BE2C (cell line): ENCODE data around the gene MCU.

ENCODE experiments used
- DNase-seq: peaks from one replicate; pipeline ENCODE4 v3.0.0-alpha.2; 2020
- H3K27me3 ChIP-seq: fragments of 250-450 bp; sonication (Bioruptor Pico); 2 replicates; pipeline ENCODE4 v1.5.1; 2020; ENCODE audit warnings: mild to moderate bottlenecking
- H3K36me3 ChIP-seq: fragments of 250-450 bp; sonication (Bioruptor Pico); 2 replicates; pipeline ENCODE4 v1.5.1; 2020; ENCODE audit warnings: mild to moderate bottlenecking
- H3K4me1 ChIP-seq: fragments of 250-450 bp; sonication (Bioruptor Pico); 2 replicates; pipeline ENCODE4 v1.5.1; 2020
- H3K4me3 ChIP-seq: 2 replicates; pipeline ENCODE4 v1.5.1; 2011; ENCODE audit warnings: low read depth, low read length
- H3K9me3 ChIP-seq: fragments of 250-450 bp; sonication (Bioruptor Pico); 2 replicates; pipeline ENCODE4 v1.5.1; 2020
- TF ChIP-seq, protein P1 (sequence below): IDR thresholded peaks from 2 replicates; pipeline ENCODE4 v1.5.1; 2012; ENCODE audit warnings: mild to moderate bottlenecking, low read depth, low read length

The MCU gene

DNA sequence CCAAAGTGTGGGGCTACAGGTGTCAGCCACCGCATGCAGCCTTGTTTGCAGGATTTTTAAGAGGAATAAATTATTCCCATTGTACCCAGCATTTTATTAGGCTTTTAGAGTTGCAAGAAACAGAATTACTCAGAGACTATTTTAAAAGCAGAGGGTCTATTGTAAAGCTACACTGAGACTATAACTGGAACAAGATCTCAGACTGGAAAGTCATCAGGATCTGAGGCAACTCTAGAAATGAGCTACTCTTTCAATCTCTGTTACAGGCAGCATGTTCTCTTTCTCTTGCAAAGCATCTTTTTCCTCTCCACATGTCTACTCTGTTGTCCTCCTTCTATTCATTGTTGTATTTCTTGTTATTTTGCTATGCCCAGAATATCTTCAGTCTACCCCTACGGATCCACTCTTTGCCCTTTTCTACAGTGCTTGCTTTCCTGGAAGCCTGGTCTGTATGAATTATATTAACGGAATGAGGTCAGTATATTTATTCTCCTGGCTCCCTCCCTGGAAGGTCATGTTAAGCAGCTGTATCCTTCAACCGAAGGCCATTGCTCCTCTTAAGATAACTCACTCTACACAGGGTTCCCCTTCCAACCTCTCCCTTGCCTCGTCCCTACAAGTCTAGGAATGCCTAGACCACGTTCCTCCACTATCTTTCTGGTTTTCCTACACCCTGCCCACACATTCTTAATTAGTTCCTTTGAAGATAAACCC is 38.4 kb upstream of the MCU start:
- H3K27me3 ChIP-seq, result no peaks in the 10 kb centered on the region

DNA sequence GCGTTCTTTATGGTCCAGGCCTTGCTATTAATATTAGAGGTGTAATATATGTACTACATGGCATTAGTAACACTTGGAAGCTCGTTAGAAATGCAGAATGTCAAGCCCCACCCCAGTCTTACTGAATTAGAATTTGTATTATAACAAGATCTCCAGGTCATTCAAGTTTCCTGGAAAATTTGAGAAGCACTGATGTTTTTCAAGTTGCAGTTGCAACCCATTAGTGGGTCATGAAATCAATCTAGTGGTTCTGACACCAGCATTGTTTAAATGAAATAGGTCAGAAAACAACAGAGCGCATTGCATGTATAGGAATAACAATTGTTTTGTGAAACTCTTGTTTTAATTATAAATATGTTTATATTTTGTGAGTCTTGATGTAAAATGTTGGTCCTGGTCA is 37.2 kb upstream of the MCU start:
- Histone ChIP-seq H3K9me3 (no peaks in the 10 kb centered on the region), H3K4me3 (no peak overlapping the region), H3K36me3 (no peaks in the 10 kb centered on the region), H3K27me3 (no peaks in the 10 kb centered on the region), H3K4me1 (no peaks in the 10 kb centered on the region)
- TF ChIP-seq, protein P1, sequence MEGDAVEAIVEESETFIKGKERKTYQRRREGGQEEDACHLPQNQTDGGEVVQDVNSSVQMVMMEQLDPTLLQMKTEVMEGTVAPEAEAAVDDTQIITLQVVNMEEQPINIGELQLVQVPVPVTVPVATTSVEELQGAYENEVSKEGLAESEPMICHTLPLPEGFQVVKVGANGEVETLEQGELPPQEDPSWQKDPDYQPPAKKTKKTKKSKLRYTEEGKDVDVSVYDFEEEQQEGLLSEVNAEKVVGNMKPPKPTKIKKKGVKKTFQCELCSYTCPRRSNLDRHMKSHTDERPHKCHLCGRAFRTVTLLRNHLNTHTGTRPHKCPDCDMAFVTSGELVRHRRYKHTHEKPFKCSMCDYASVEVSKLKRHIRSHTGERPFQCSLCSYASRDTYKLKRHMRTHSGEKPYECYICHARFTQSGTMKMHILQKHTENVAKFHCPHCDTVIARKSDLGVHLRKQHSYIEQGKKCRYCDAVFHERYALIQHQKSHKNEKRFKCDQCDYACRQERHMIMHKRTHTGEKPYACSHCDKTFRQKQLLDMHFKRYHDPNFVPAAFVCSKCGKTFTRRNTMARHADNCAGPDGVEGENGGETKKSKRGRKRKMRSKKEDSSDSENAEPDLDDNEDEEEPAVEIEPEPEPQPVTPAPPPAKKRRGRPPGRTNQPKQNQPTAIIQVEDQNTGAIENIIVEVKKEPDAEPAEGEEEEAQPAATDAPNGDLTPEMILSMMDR, result no peak
- DNase-seq, result no peak

More for the DNA sequence above, 38.4 kb upstream of the MCU start:
- no peaks in the 10 kb centered on the region for H3K36me3 ChIP-seq
- no peak for DNase-seq
- no peak overlapping the region for H3K4me3 ChIP-seq
- H3K4me1 ChIP-seq, result no peaks in the 10 kb centered on the region
- no peaks in the 10 kb centered on the region for H3K9me3 ChIP-seq
- TF ChIP-seq, protein P1, result no peak

DNA sequence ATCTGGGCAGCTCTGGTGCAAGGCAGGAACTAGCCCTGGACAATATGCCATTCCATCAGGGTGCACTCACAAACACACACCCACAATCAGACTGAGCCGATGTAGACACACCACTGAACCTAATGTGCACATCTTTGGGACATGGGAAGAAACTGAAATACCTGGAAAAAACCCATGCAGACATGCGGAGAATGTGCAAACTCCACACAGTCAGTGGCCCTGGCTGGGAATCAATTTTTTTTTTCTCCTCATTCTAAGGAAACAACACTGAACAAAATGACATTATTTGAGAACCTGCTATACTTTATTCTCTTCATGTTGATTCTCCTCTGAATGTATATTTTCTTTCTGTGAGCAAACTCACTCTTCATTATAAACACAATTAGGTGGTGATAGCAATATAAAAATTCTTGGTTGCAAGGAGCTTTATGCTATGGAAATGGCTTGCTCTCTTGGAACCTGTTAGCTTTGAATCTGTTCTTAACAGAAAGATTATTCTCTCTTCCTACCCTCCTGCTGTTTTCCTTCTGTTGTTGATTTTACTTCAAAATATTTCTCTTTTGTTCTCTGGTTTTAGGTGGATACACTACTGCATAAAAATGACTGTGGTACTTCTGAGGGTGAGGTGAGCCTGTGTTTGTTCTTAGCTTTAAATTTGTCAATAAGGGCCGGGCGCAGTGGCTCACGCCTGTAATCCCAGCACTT is 33.1 kb upstream of the MCU start:
- TF ChIP-seq, protein P1, result no peak
- no peaks in the 10 kb centered on the region for H3K36me3 ChIP-seq
- no peak overlapping the region for H3K4me3 ChIP-seq
- no peaks in the 10 kb centered on the region for H3K27me3 ChIP-seq
- H3K4me1 ChIP-seq, result no peaks in the 10 kb centered on the region
- no peak for DNase-seq
- H3K9me3 ChIP-seq, result no peaks in the 10 kb centered on the region

DNA sequence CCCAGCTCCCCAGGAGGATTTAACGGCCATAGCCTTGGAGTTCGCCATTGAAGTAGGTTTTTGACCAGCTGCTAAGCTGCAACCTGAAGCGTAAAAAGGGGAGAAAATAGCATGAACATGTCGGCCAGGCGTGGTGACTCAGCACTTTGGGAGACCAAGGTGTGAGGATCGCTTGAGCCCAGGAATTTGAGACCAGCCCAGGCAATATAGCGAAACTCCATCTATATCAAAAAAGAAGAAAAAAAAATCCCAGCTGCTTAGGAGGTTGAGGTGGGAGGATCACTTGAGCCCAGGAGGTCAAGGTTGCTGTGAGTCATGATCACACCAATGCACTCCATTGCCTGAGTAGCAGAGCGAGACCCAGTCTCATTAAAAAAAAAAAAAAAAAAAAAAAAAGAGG is 32.2 kb upstream of the MCU start:
- DNase-seq, result no peak
- Histone ChIP-seq H3K4me1 (no peaks in the 10 kb centered on the region), H3K36me3 (no peaks in the 10 kb centered on the region), H3K27me3 (no peaks in the 10 kb centered on the region), H3K4me3 (no peak overlapping the region), H3K9me3 (no peaks in the 10 kb centered on the region)
- TF ChIP-seq, protein P1, result no peak

DNA sequence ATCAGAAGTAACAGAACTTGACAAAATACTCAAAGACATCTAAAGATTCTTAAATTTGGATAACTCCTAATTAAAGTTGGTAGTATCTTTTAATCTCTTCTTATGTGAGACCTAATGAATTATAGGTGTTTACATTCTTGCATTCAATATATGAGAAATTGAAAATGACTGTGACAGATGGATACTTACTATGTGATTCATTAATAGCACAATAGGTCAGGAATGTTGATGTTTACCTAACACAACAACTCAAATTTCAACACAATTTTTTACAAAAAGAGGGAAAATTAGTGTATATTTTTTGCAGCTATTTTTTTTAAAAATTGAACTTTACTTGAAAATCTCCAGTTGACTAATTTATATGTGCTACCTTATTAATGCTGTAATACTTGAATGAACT is 31.7 kb upstream of the MCU start:
- H3K4me3 ChIP-seq, result no peak overlapping the region
- no peaks in the 10 kb centered on the region for H3K9me3 ChIP-seq
- no peak for DNase-seq
- no peaks in the 10 kb centered on the region for H3K36me3 ChIP-seq
- no peaks in the 10 kb centered on the region for H3K4me1 ChIP-seq
- H3K27me3 ChIP-seq, result no peaks in the 10 kb centered on the region
- TF ChIP-seq, protein P1, result no peak

DNA sequence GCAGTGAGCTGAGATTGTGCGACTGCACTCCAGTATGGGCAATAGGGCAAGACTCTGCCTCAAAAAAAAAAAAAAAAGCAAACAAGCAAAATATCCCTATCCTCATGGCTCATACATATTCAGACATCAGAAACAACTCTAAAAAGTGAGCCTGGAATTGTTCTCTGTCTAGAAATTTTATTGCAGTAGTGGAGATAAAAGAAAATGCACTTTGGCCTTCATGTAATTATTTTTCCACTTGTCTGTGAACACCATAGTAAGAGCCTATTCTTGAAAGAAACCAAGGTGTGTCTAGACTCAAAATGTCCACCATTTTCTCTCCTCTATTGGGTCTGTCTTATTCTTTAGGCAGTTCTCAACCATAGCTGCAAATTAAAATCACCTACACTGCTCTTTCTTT is 30.5 kb upstream of the MCU start:
- Histone ChIP-seq H3K27me3 (no peaks in the 10 kb centered on the region), H3K36me3 (no peaks in the 10 kb centered on the region), H3K9me3 (no peaks in the 10 kb centered on the region), H3K4me1 (no peaks in the 10 kb centered on the region), H3K4me3 (no peak overlapping the region)
- DNase-seq, result no peak
- TF ChIP-seq, protein P1, result no peak
